SKM-1 (cell line): Measurements from ENCODE around the gene CSTPP1.
"Not testable (repeated sequence)": the region's sequence is repeated elsewhere in the genome, so short reads cannot be mapped to it uniquely, and the experiment has no call there.

ENCODE experiments used
- DNase-seq: peaks from one replicate; lab custom pipeline; 2025; ENCODE audit not compliant: unreplicated experiment; lab: John Stamatoyannopoulos, UW

Gene CSTPP1

DNA sequence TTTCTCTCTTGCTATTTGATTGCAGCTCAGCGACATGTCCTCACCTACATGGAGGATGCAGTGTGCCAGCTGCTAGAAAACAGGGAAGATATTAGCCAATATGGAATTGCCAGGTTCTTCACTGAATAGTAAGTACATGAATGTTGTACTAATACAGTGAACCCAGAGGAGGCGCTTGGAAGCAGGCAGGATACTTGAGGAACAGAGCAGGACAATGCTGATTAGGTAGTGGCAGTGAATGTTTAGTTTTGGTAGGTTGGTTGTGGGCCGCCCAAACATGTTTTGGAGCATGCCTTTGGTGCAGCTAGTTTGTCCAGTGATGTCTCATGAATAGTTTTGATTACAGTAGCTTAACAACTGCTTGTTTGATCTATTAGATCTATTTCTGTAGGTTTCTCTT, 50.6 kb downstream of the CSTPP1 start:
- no peak for DNase-seq

DNA sequence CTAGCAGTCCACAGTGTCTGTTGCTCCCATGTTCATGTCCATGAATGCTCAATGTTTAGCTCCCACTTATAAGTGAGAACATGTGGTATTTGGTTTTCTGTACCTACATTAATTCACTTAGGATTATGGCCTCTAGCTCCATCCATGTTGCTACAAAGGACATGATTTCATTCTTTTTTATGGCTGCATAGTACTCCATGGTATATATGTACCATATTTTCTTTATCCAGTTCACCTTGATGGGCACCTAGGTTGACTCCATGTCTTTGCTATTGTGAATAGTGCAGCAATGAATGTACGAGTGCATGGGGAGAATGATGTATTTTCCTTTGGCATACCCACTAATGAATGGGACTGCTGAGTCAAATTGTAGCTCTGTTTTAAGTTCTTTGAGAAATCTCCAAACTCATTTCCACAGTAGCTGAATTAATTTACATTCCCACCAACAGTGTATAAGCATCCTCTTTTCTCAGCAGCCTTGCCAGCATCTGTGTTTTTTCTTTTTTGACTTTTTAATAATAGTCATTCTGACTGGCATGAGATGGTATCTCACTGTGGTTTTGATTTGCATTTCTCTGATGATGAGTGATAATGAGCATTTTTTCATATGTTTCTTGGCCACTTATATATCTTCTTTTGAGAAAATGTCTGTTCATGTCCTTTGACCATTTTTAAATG, 53.4 kb downstream of the CSTPP1 start:
- DNase-seq = not testable (repeated sequence)

DNA sequence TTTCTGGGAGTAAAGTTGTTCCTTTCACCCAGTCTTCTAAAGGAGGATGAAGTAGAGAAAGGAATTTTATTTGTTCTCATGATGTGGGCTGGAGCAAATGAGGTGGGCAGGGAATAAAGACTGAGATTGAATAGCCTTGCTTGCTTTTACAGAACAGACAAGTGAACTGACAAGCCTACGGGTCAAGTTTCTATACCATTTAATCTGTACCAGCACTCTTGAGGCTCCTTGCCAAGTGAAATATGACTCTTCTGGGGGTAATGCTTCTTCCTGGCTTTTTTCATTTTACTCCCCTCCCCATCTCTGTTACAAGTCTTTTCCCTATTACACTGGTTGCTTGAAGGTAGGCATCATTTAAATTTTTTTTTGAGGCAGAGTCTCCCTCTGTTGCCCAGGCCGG, 54.8 kb downstream of the CSTPP1 start:
- DNase-seq = no peak

DNA sequence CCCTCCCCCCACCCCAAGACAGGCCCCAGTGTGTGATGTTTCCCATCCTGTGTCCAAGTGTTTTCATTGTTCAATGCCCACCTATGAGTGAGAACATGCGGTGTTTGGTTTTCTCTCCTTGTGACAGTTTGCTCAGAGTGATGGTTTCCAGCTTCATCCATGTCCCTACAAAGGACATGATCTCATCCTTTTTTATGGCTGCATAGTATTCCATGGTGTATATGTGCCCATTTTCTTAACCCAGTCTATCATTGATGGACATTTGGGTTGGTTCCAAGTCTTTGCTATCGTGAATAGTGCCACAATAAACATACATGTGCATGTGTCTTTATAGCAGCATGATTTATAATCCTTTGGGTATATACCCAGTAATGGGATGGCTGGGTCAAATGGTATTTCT, 55.8 kb downstream of the CSTPP1 start:
- not testable (repeated sequence) for DNase-seq

DNA sequence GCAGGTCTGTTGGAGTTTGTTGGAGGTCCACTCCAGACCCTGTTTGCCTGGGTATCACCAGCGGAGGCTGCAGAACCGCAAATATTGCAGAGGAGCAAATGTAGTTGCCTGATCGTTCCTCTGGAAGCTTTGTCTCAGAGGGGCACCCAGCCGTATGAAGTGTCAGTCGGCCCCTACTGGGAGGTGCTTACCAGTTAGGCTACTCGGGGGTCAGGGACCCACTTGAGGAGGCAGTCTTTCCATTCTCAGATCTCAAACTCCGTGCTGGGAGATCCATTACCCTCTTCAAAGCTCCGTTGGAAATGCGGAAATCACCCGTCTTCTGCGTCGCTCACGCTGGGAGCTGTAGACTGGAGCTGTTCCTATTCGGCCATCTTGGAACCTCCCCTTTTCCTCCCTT, 61.2 kb downstream of the CSTPP1 start:
- DNase-seq = not testable (repeated sequence)

DNA sequence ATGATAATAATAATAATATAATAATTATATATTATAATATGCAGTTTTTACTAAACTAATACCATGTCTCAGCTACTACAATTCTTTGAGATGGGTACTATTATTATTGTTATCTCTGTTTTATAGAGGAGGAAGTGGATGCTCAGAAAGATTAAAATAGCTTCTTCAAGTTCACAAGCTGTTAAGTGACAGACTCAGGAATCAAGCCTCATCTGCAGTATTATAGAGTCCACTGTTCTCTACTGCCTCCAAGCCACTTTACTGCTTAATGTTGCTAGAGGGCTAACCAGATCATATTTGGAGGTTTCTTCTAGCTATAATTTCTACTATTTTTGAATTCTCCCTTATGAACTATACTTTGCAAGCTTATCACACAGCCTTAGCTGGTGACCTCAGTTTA, 62.7 kb downstream of the CSTPP1 start:
- no peak for DNase-seq

DNA sequence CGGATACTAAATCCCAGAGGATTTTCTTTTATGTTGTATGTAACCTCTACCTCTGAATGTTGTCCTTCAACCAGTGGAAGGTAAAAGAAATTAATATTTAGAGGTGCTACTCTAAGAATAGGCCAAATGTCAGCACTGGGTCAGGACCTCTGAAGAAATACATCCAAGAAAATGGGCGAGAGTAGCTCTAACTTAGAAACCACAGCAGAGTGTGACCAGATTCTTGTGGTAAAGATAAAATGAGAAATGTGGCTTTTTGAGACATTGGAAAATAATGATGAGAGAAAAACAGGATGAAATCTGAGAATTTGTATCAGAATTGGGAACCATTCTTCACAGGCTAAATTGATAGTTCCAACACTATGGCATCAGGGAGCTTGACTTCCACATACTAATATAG, 63.5 kb downstream of the CSTPP1 start:
- no peak for DNase-seq

DNA sequence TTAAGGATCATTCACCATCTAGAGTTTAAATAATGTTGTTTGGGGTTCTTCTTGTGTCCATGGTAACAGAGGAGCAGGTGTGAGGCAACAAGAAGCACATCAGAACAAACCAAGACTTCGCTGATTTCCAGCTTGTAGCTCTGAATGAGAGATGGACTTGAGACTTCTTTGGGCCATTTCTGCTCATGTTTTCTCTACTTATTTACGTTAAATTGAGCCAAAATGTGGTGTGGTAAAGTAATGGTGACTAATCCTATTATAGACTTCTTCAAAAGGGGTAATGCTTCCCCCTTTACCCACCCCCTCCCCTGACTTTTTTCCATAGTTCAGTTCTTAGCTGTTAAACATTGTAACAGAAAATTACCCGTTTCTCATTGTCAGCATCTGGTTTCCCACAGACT, 65.2 kb downstream of the CSTPP1 start:
- no peak for DNase-seq

DNA sequence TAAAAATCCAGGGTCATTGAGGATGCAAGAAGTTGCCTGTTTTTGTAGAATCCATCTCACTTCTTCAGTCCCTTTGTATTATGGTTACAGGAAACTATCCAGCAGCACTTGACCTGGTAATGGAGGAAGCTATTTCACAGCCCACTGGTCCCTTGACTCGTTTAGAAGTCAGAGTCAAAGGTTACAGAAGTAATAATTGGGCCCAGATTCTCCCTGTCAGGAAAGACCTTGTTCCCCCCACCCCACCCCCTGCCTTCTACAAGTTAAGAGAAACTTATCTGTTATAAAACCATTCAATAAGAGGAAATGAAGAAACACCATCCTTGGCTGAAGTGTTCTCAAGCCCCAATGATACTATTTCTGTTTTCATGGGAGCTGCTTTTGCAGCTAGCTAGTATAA, 65.8 kb downstream of the CSTPP1 start:
- no peak for DNase-seq

DNA sequence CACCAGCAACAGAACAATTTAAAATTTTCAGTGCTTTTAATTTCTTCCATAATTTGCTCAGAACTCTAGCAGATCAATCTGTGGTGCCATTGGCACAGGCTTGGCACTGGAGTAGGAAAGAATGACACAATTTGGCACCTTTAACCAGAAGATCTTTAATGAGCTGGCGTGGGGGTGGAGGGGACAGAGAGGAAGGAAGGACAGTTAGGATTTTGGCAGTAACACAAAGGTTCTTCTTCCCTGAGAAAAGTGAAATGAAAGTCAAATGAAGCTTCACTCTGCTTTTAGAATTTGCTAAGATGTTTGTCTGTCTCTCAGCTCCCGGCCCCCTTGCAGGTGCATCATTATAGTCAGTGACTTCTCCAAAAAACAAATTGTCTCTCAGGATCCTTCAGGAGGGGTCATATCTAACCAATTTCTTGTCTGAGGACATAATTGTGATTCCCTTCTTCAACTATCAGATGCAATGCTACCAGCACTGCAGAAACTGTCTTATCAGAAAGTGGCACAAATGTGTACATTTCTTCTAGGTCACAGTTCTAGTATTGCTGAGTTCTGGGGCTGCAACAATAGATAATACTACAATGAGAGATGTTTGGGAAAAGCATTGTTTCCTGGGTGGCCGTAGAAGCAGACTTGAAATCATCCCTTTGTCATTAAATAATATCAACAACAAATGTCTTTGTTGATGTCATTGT, 66.8 kb downstream of the CSTPP1 start:
- no peak for DNase-seq

DNA sequence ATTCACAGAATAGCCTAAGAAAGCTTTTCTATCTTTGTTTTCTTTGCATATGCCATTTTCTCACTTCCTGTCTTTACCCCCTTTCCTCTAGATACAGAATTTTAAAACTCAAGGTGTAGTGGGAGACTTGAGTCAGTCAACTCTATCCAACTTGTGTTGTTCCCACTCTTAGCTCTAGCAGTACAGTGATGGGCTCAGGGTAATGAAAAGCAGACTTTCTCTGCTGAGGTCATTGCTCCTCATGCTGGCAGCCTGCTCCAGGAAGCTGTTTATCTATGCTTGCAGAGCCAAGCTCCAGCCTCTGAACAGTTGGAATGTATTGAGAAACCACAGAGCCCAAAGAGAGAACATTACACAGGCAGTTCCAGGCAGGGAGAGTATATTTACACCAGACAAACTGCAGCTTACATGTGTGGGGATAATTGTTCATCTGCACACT, 68.1 kb downstream of the CSTPP1 start:
- peak; percentile 71 for DNase-seq

DNA sequence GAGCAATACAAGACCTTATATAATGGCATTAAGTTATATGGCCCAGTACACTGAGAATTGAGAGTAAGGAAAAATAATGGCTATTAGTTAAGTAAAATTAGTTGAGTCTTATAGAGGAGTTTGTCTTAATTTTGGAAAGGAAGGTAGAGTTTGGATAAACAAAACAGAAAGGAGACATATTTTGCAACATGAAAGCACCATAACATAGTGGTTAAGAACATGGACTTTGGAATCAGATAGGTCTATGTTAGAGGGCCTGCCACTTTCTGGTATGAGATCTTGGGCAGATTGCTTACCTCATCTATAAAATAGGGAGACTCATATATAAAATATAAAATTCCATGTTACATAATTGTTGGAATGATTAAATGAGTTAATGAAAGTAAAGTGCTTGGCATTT, 68.9 kb downstream of the CSTPP1 start:
- DNase-seq = no peak

DNA sequence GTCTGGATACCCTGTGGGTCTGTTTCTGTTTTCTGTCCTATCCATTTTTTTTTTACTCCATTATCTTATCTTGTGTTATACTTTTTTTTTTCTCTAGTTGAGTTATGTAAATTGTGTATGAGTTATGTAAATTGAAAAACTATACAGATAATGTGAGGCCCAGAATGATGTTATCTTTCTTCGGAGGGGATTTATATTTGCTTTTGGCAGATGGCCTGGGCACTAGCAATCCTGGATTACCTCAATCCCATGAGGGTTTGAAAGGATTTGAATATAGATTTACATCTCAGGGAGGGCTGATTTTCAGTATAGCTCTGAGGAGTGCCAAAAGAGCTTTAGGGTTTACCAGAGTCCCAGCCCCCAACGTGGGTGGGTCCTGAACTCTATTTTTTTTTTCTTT, 71.0 kb downstream of the CSTPP1 start:
- DNase-seq = no peak

DNA sequence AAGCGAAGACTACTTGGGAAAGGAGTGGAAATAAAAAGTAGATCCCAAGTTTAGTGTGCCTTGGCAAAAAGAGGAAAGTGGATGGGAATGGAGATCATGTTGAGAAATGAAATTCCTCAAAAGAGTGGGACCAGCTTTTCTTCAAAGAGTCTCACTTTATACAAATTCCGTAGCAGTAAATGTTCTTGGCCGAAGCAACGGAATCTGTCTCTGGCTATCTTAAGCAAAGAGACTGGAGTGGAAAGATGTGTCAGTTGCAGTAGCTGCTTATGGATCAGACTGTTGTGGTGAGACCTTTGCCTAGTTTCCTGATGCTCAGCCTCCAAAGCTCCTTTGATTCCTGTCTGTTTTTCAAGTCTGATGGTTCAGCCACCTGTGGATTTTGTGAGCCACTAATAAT, 73.6 kb downstream of the CSTPP1 start:
- DNase-seq = no peak

DNA sequence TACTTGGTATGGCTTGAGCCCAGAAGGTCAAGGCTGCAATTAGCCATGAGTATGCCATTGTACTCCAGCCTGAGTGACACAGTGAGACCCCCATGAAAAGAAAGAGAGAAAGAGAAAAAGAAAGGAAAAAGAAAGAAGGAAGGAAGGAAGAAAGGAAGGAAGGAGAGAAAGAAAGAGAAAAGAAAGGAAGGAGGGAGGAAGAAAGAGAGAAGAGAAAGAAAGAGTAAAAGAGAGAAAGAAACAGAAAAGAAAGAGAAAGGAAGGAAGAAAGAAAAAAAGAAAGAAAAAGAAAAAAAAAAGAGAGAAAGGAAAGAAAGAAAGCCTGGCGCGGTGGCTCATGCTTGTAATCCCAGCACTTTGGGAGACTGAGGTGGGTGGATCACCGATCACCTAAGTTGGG, 77.5 kb downstream of the CSTPP1 start:
- DNase-seq = no peak

DNA sequence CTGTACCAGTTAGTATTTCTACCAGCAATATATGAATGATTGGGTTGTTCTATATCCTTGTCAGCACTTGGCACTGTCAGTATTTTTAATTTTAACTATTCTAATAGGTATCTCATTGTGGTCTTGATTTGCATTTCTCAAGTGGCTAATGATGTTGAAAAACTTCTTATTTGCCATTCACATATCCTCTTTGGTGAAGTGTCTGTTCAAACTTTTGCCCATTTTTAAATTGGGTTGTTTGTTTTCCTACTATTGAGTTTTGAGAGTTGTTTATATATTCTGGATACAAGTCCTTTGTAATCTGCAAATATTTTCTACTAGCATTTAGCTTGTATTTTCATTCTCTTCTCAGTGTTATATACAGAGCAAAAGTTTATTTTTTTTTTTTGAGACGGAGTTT, 82.1 kb downstream of the CSTPP1 start:
- DNase-seq = no peak

DNA sequence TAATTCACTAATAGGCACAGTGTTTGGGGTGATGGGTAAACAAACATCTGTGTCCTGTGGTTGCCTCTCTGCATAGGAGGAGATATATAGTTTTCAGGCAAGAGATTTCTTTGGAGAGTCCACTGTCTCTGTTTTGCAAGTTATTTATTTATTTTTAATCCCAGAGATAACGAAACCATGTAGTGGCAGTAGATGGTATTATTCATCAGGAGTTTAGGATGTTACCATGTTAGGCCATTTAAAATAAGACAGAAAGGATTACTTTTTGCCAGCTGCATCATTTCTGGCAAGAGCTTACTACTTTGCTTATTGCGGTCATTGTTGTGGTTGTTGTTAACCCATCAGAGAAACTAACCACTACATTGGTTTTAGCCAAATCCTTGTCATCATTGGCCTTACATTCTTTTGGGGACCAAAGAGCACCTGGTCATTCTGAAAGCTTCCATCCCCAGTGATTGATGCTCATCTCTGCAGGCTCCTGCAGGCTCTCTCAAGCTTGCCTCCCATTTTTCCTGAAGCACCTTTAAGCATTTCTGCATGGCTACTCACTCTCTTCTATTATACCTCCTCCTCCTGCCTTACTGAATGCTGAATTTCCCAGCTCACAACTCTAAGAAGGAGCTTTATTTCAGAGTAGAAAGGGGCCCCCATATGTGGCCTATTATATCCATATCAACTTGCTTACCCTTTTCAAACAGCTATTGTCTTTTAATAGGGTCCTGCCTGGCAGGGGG, 84.4 kb downstream of the CSTPP1 start:
- no peak for DNase-seq

DNA sequence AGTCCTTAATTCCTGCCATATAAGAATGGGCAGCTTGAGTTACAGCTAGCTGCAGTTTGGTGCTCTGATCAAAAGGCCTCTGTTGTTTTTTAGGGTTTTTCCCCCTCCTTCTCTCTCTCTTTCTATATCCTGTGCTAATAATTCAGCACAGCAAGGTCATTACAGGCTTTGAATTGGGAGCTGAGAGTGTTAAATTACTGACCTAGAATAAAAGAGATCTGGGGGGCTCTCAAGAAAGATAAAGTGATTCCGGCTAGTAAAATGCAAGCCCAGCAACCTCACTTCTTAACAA, 84.9 kb downstream of the CSTPP1 start:
- no peak for DNase-seq

DNA sequence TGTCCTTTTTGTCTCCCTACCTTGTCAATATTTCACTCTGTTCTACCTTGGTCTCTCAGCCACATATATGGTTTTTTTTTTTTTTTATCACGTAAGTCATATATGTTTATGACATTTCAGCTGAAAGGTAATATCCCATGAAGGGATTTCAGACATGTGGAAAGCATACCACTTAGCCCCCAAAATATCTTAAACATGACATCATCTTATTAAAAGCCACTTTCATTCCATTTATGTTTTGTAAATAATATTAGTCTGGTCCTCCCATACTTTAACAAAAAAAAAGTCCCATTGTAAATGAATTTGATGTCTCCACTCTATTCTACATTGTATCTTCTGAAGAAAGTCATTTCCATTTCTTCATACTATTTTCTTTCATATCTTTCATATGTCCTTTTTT, 85.4 kb downstream of the CSTPP1 start:
- DNase-seq = no peak

DNA sequence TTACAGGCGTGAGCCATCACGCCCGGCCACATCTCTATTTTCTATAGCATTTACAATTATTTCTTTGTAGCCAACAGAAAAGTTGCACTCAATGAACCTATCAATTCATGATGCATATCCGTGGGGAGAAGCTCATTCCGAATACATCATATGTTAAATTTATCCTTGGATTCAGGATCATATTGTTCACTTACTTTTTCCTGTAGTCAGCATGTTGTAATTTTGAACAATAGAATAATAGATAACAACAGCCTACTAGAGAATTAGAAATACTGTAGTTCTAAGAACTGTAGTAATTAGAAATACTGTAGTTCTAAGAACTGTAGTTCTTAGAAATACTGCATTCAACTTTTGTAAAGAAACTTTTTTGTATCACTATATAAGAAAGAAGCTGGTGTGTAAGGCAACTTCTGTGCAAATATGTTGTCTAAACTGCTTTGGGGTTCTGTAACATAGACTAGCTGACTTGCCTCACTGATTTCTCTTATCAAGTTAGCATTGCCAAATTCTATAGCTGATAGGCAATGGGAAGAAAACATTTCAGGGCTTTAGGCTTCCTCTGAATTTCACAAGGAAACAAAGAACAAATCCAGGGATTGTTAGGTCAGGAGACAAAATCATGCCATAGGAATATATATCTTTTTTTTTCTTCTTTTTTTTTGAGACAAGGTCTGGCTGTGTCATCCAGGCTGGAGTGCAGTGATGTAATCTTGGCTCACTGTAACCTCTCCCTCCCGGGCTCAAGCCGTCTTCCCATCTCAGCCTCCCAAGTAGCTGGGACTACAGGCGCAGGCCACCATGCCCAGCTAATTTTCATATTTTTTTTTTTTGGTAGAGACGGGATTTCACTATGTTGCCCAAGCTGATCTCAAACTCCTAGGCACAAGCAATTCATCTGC, 91.9 kb downstream of the CSTPP1 start:
- DNase-seq = no peak

DNA sequence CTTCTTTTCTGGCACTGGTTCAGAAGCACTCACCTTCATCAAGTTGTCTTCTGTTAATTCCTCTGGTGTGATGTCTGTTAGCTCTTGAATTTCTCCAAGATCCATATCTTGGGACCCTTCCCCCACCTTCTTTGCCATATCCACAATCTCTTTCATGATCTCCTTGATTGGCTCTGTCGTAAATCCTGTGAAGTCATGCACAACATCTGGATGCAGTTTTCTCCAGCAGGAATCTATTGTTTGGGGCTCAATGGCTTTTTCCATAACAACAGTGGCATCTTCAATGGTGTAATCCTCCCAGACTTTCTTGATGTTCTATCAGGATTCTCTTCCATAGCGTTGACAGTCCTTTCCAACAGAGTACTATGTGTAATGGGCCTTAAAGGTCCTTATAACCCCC, 96.9 kb downstream of the CSTPP1 start:
- DNase-seq = no peak
